ENCODE measurements around the gene CMTM7.

- TF ChIP-seq CTCF (IDR thresholded peaks at IDR 0.05; ENCODE audit: low read depth, low read length) = peak; percentile 88
- TF ChIP-seq EZH2phosphoT487 (IDR thresholded peaks at IDR 0.05; ENCODE audit: low read depth) = no peak
Observed at GRCh38 chr3:32374788-32375595, 16.7 kb upstream of the CMTM7 start.

Data from OCI-LY3 (cell line).